Dedifferentiated amniotic fluid mesenchymal stem cell (primary cell): ENCODE measurements around the gene CIZ1.
A peak's percentile ranks its signal among the peaks of the same experiment; 100 is the strongest.

Source experiments
- DNase-seq: peaks from one replicate; pipeline ENCODE4 v3.0.0-alpha.2; 2016; ENCODE audit errors: extremely low spot score

CIZ1 gene

GRCh38 chr9:128163027-128163515, 28.3 kb downstream of the CIZ1 start:
- DNase-seq: no peak

GRCh38 chr9:128162215-128163026, 29.0 kb downstream of the CIZ1 start:
- no peak for DNase-seq

DNA sequence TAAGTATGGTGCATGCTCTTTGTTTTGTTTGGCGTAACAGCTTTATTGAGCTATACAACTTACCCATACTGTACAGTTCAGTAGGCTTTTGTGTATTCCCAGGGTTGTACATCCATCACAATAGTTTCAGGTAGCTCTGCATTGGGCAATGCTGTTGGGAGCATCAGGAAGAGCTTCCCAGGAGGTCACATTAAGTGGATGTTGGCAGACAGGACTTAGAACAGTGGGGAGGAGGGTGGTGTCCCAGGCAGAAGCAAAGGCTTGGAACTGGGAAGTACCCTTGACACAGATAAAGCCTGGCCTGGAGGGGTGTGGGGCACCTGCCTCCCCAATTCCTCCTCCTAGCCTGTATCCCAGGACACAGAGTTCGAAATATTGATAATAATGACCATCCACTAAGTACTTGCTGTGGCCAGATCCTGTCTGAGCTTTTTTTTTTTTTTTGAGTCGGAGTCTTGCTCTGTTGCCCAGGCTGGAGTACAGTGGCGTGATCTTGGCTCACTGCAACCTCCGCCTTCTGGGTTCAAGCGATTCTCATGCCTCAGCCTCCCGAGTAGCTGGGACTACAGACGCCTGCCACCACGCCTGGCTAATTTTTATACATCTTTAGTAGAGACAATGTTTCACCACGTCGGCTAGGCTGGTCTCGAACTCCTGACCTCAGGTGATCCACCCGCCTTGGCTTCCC, 30.0 kb downstream of the CIZ1 start:
- DNase-seq: no peak

- no peak for DNase-seq
Observed at GRCh38 chr9:128160603-128160987, 30.8 kb downstream of the CIZ1 start.

DNA sequence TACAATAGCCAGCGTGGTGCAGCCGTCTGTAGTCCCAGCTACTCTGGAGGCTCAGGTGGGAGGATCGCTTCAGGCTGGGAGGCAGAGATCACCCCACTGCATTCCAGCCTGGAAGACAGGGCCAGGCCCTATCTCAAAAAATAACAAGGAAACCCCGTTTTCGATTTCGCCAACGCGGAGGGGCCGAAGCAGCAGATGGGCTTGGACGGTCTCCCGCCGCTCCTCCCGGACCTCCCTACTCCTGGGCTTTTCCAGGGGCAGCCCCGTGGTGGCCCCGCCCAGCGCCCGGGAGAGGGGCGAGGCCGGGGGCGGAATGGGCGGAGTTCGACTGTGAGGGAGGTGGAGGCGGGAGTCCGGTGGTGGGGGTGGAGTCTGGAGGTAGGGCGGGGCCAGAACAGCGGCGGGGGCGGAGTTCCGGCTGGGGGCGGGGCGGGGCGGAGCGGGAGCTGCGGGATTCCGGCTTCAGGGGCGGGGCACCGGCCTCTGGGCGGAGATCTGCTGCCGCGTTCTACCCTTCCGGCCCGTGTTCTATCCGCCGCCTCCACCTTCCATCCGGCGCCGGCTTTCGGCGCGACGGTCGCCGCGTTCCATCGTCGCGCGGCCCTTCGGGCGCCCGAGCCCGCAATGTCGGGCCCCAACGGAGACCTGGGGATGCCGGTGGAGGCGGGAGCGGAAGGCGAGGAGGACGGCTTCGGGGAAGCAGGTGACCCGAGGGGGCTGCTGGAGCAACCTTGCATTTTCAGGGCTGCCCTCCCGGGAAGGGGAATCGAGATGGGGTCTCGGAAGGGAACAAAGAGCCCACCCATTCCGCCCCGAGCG, 31.4 kb downstream of the CIZ1 start, which contains the start of gene BBLN:
TSS of gene BBLN (plus strand) at position 482 of the 819 bp plus-strand sequence. CDS start at position 625, 143 bp downstream.
- peak; percentile 81 for DNase-seq

- no peak for DNase-seq
Observed at GRCh38 chr9:128159522-128159783, 31.9 kb downstream of the CIZ1 start.

- DNase-seq: no peak
Observed at GRCh38 chr9:128155736-128156500, 35.5 kb downstream of the CIZ1 start.

- DNase-seq: no peak
Observed at GRCh38 chr9:128153947-128154695, 37.3 kb downstream of the CIZ1 start.

GRCh38 chr9:128153060-128153946, 38.1 kb downstream of the CIZ1 start:
- DNase-seq: no peak

- DNase-seq: no peak
Observed at GRCh38 chr9:128152133-128153059, 39.0 kb downstream of the CIZ1 start.

GRCh38 chr9:128151309-128152132, 39.9 kb downstream of the CIZ1 start:
- no peak for DNase-seq

DNA sequence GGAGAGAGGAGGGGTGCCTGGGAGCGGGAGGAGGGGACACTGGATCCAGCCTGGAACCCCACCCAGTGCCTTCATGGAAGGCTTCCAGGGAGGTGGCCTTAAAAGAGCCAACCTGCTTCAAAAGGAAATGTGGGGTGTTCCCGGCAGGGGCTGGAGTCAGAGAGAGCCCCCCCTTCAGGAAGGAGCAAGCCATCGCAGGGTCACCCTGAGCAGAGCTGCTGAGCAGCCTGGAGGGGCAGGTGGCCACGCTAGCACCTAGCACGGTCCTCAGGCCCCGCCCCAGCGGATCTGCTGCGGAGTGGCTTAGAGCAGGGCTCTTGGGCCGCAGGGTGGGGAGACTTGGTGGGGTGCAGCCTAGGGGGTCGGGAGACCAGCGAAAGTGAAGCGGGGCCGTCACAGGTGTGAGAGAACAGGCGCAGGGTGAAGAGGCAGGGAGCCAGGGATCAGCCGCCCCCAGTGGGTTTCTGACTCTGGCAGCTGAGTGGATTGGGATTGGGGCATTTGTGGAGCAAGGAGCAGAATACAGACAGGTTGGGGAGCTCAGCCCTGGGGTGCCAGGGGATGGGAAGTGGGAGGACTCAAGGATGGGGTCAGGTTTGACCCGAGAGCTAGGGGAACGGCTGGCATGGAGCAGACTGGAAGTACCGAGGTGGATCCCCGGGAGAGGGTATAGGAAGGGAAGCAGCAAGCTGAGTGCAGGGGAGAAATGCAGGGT, 40.6 kb downstream of the CIZ1 start:
- no peak for DNase-seq

- no peak for DNase-seq
Observed at GRCh38 chr9:128149951-128150593, 41.3 kb downstream of the CIZ1 start.

GRCh38 chr9:128149001-128149701, 42.2 kb downstream of the CIZ1 start, which contains the start of gene LCN2:
LCN2 (plus strand) TSS chr9:128149453; CDS start chr9:128149526, 73 bp downstream.
- DNase-seq: no peak

DNA sequence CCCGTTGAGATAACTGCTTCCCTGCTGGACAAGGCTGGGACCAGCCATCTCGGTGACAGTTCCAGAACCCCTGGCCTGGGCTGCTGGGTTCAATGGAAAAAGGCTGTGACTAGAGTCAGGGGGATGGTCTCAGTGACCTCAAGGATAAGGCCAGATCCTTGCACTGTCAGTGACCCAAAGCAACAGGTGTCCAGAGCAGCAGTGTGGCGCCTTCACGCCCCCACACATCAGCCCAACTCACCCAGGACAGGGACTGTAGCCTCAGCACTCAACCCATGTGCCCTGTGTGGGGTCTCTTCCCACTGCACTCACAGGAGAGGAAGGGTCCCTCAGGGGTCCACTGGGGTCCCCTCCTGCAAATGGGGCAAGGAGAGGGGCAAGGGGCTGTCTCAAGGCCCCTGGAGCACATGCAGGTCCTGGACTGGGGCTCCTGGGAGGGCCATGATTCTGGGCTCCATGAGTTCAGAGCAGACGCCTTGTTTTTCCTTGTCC, 42.8 kb downstream of the CIZ1 start:
- no peak for DNase-seq
